Bronchial epithelial cell (primary cell): Measurements from ENCODE around the gene KATNIP. TPM values are rescaled to one million over a fixed set of nuclear protein-coding genes. Genes with fewer than 3 reads are reported as not detected.
A peak's percentile ranks its signal among the peaks of the same experiment; 100 is the strongest.

Source experiments
- DNase-seq: peaks from one replicate; pipeline ENCODE4 v3.0.0-alpha.2; 2010; ENCODE audit warnings: low read depth
- FAIRE-seq: peaks from 2 replicates; lab custom pipeline; 2011; peaks lifted over from hg19 to GRCh38; lab: Jason Lieb, UNC
- H3K27me3 ChIP-seq: 2 replicates; pipeline ENCODE4 v1.5.1; 2011; ENCODE audit warnings: low read length; ENCODE audit not compliant: control insufficient read depth, insufficient read depth
- H3K36me3 ChIP-seq: 2 replicates; pipeline ENCODE4 v1.5.1; 2011; ENCODE audit warnings: low read length; ENCODE audit not compliant: control insufficient read depth, insufficient read depth
- H3K4me3 ChIP-seq: 2 replicates; pipeline ENCODE4 v1.5.1; 2011; ENCODE audit warnings: mild to moderate bottlenecking, low read depth, low read length, control low read depth
- CTCF ChIP-seq: IDR thresholded peaks from 2 replicates; pipeline ENCODE4 v1.5.1; 2011; ENCODE audit warnings: mild to moderate bottlenecking, moderate library complexity, low read length, control low read depth, inconsistent platforms; ENCODE audit not compliant: insufficient read depth, severe bottlenecking
- total RNA-seq: library from RNA; depleted of rRNA; stranded (reverse); fragments of >200 nt; gene quantifications from 2 replicates; pipeline ENCODE4 v1.2.1, GENCODE V29; 2014

The KATNIP gene
- total RNA-seq, 1 donor from 2014 or later = 14.7 TPM

- TF ChIP-seq CTCF = no peak
- Histone ChIP-seq H3K36me3 (peaks cover 13% of the 10 kb centered on the region), H3K4me3 (no peak overlapping the region), H3K27me3 (no peaks in the 10 kb centered on the region)
- DNase-seq (no peak), FAIRE-seq (no peak)
Measured at GRCh38 chr16:27517664-27518063, 32.3 kb upstream of the KATNIP start.

DNA sequence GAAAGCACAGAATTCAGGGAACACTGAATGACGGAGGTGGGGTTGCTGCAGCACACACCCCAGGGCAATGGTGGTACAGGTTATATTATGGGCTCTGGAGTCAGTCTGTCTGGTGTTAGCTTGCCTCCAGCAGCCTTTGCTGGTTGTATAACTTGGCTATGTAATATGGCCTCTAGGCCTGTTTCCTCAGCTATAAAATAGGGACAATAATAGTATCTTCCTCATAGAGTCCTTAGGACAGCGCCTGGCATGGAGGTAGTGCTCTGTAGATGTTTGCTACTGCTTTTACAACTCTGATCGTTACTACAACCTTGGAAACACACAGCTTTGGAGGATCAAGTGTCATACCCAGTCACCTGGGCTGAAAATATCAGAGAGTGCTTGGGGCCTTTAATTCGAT, 31.7 kb upstream of the KATNIP start:
- H3K36me3 ChIP-seq = peaks cover 13% of the 10 kb centered on the region
- no peaks in the 10 kb centered on the region for H3K27me3 ChIP-seq
- DNase-seq (no peak), FAIRE-seq (no peak)
- TF ChIP-seq CTCF = no peak
- no peak overlapping the region for H3K4me3 ChIP-seq

DNA sequence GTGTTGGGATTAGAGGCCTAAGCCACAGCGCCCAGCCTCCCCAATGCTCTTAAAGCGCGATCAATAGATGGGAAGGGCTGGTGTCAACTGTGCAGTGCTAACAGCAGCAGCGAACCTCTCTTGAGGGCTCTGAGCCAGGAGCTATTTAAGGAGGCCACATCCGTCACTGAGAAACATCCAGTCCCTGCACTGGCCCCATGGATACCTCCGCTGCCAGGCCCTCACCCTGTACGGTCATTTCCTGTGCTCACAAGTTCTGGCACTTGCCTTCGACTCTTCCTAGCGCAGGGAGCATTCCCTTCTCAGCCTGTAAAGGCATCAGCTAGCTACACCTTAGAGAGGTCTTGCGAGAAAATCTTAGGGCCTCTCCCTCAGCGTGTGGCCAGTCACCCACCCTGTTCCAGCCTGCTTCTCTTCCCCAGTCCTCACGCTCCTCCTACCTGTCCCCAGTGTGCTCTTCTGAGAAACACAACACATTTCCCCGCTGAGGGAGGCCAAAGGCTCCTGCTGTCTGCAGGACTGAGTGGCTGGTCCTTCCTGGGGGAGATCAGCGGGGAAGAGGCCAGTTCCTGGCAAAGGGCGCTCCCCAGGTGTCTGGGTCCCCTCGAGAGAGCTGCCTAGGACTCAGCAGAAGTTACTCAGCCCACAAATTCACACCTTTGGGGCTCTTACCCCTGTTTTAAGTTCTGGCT, 28.8 kb upstream of the KATNIP start:
- no peaks in the 10 kb centered on the region for H3K27me3 ChIP-seq
- H3K4me3 ChIP-seq = no peak overlapping the region
- H3K36me3 ChIP-seq = peaks cover 20% of the 10 kb centered on the region
- DNase-seq = peak; percentile 31
- no peak for TF ChIP-seq CTCF
- FAIRE-seq = no peak

- no peak for TF ChIP-seq CTCF
- FAIRE-seq (no peak), DNase-seq (no peak)
- no peaks in the 10 kb centered on the region for H3K27me3 ChIP-seq
- peaks cover 22% of the 10 kb centered on the region for H3K36me3 ChIP-seq
- no peak overlapping the region for H3K4me3 ChIP-seq
Measured at GRCh38 chr16:27522173-27522707, 27.7 kb upstream of the KATNIP start.

- H3K4me3 ChIP-seq = no peak overlapping the region
- no peak for TF ChIP-seq CTCF
- FAIRE-seq = no peak
- DNase-seq = no peak
- peaks cover 24% of the 10 kb centered on the region for H3K36me3 ChIP-seq
- H3K27me3 ChIP-seq = no peaks in the 10 kb centered on the region
Measured at GRCh38 chr16:27526180-27526579, 23.8 kb upstream of the KATNIP start.
